Jurkat, Clone E6-1 (cell line): ENCODE measurements around the gene STAP1. TPM values are rescaled to one million over a fixed set of nuclear protein-coding genes. Genes with fewer than 3 reads are reported as not detected.
A peak's percentile ranks its signal among the peaks of the same experiment; 100 is the strongest.
"Not testable (repeated sequence)": the region's sequence is repeated elsewhere in the genome, so short reads cannot be mapped to it uniquely, and the experiment has no call there.

Experiments
- DNase-seq: peaks from one replicate; pipeline ENCODE4 v3.0.0-alpha.2; 2011; ENCODE audit warnings: low read depth, low spot score
- H3K4me3 ChIP-seq: 2 replicates; pipeline ENCODE4 v1.5.1; 2011; ENCODE audit warnings: mild to moderate bottlenecking, low read length, control low read depth, moderate library complexity
- polyA plus RNA-seq: library from polyadenylated mRNA; unstranded; fragments of >200 nt; gene quantifications from one replicate; pipeline ENCODE4 v1.2.1, GENCODE V29; 2012; ENCODE audit warnings: missing spikeins; ENCODE audit not compliant: insufficient read length, insufficient read depth

The STAP1 gene
- polyA plus RNA-seq: not detected

GRCh38 chr4:67558493-67558892 lies at the start of gene STAP1:
Gene STAP1 (plus strand): TSS chr4:67558727. CDS start chr4:67558810, 83 bp downstream.
- DNase-seq: peak; percentile 80
- no peak within 1 kb of the TSS for H3K4me3 ChIP-seq

- peak; percentile 10 for DNase-seq
- no peak overlapping the region for H3K4me3 ChIP-seq
Measured at GRCh38 chr4:67512501-67512900, 46.0 kb upstream of the STAP1 start.

- no peak overlapping the region for H3K4me3 ChIP-seq
- no peak for DNase-seq
Measured at GRCh38 chr4:67520141-67520540, 38.4 kb upstream of the STAP1 start.

- no peak overlapping the region for H3K4me3 ChIP-seq
- no peak for DNase-seq
Measured at GRCh38 chr4:67521506-67521905, 37.0 kb upstream of the STAP1 start.

GRCh38 chr4:67522230-67522629 lies 36.3 kb upstream of the STAP1 start:
- H3K4me3 ChIP-seq: no peak overlapping the region
- DNase-seq: no peak

GRCh38 chr4:67522851-67523671 lies 35.5 kb upstream of the STAP1 start:
- H3K4me3 ChIP-seq: no peak overlapping the region
- DNase-seq: no peak

GRCh38 chr4:67524140-67524539 lies 34.4 kb upstream of the STAP1 start:
- H3K4me3 ChIP-seq, DNase-seq: not testable (repeated sequence)

- no peak for DNase-seq
Measured at GRCh38 chr4:67531379-67531962, 27.1 kb upstream of the STAP1 start.

GRCh38 chr4:67532397-67532796 lies 26.1 kb upstream of the STAP1 start:
- not testable (repeated sequence) for DNase-seq, H3K4me3 ChIP-seq

More at GRCh38 chr4:67531379-67531962, 27.1 kb upstream of the STAP1 start:
- H3K4me3 ChIP-seq: no peak overlapping the region

GRCh38 chr4:67533112-67533511 lies 25.4 kb upstream of the STAP1 start:
- no peak overlapping the region for H3K4me3 ChIP-seq
- DNase-seq: no peak

GRCh38 chr4:67535280-67535840 lies 23.2 kb upstream of the STAP1 start:
- H3K4me3 ChIP-seq: no peak overlapping the region
- DNase-seq: no peak

GRCh38 chr4:67539830-67540229 lies 18.7 kb upstream of the STAP1 start:
- DNase-seq: no peak

GRCh38 chr4:67542076-67542475 lies 16.5 kb upstream of the STAP1 start:
- DNase-seq: no peak
- H3K4me3 ChIP-seq: no peak overlapping the region

More at GRCh38 chr4:67539830-67540229, 18.7 kb upstream of the STAP1 start:
- H3K4me3 ChIP-seq: no peak overlapping the region

GRCh38 chr4:67545199-67546003 lies 13.1 kb upstream of the STAP1 start, which contains the start of gene CENPC:
Gene CENPC (minus strand): TSS chr4:67545503. CDS start chr4:67545355, 148 bp downstream.
- DNase-seq: peak; percentile 95
- peak within 1 kb of the TSS; percentile 72 for H3K4me3 ChIP-seq

GRCh38 chr4:67546004-67546356 lies 12.5 kb upstream of the STAP1 start:
- H3K4me3 ChIP-seq: peak overlapping the region; percentile 72
- no peak for DNase-seq

GRCh38 chr4:67546971-67547370 lies 11.6 kb upstream of the STAP1 start:
- no peak overlapping the region for H3K4me3 ChIP-seq
- DNase-seq: no peak

- no peak overlapping the region for H3K4me3 ChIP-seq
- peak; percentile 42 for DNase-seq
Measured at GRCh38 chr4:67549123-67549522, 9.4 kb upstream of the STAP1 start.

GRCh38 chr4:67550451-67550850 lies 8.1 kb upstream of the STAP1 start:
- DNase-seq: no peak
- H3K4me3 ChIP-seq: no peak overlapping the region

GRCh38 chr4:67550857-67551256 lies 7.7 kb upstream of the STAP1 start:
- H3K4me3 ChIP-seq: no peak overlapping the region
- no peak for DNase-seq
